HG02852 (cell line): Measurements from ENCODE around the gene FLRT1.

ENCODE experiments used
- ATAC-seq: cut with Tn5 transposase; IDR thresholded peaks from one replicate; pipeline ENCODE4 v1.9.1; 2021; ENCODE audit warnings: mild to moderate bottlenecking, moderate library complexity; ENCODE audit not compliant: unreplicated experiment

FLRT1 gene

DNA sequence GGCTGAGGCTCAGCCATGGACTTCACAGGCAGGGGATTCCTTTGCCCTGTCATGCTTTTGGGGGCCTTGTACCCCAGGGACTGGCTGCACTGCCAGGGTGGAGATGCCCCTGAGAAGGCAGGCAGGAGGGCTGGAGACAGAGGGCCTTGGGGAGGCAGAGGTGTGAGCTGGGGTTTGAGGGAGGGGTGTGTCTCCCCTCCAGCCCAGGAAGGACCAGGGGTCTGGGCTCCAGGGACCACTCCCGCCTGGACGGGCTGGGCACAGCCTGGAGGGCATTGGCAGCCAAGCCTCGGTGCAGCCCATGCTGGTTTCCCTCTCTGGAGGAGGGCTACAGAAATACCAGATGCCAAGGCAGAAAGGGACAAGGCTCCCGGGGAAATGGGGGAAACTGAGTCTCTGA lies 30.0 kb upstream of the FLRT1 start:
- no peak for ATAC-seq

DNA sequence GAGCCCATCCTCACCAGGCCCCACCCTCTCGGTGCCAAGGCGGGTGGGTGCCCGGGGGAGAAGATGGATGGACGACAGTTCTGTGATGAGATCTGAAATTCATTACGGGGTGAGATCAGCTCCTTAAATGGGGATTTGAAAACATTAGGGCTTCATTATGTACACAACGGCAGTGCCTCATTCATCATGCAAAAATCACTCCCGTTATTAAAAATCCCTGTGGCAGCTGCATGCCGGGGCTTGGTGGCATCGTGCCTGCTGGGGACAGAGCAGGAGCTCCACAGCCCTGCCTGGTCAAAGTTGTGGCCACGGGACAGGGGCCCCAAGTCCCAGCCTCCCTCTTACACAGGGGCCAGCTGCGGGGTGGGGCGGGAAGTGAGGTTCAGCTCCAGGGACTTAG lies 29.3 kb upstream of the FLRT1 start:
- ATAC-seq, result no peak

- ATAC-seq, result no peak
Observed at GRCh38 chr11:64007160-64007628, 28.5 kb upstream of the FLRT1 start.

DNA sequence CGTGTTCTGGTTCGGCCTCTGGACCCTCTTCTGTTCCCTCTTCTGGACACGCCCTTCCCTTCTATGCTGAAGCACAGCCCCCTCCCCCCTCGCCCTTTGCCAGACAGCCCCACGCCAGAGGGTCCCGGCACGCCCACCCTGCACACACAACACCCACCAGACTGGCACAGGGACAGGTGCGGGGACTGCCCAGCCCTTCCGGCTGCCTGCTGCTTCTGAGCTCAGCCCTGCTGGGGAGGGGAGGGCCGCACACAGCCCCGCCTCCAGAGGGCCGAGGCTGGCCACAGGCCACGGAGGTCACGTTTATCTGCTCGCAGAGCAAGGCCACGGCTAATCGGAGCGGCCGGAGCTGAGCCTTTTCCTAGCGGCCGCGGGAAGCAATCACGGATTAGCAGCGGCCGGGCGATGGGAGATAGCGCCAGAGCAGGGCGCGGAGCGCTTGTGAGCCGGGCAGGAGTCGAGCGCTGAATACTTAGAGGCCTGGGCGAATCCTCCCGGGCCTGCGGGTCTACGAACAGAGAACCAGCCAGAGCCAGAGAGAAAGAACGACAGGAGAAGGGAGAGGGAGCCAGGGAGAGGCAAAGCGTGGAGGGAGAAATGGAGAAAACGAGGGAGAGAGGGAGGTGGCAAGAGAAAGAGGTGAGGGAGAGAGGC lies 28.0 kb upstream of the FLRT1 start:
- no peak for ATAC-seq

- no peak for ATAC-seq
Observed at GRCh38 chr11:64008283-64008913, 27.3 kb upstream of the FLRT1 start.

DNA sequence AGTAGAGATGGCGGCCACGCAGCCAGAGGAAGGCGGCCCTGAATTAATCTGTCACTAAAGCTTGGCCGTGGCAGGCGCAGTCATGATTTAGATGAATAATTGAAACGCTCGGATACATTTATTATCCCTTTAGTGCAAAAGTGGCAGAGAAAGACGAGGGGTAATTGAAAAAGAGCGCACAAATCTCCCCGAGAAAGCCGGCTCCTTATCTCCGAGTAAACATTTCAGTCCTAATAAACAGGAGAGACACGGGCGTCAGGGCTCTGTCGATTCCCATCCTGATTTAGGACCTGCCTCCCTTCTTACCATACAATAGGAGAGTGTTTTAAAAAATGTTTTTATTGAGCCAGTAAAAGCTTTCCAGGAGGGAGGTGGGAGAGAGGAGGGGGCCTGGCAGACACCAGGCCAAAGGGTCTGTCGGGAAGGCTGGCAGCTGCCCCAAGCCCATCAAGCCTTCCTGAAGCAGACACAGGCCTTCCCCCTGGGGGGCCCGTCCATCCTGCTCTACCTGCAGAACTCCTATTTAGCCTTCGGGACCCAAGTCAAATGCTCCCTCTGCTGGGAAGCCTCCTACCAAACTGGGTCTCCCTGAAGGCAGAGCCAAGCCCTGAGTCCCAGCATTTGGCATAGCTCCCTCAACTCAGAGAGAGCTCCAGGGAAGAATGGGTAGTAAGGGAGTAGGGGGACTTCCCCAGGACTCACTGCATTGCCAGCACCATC lies 26.7 kb upstream of the FLRT1 start:
- no peak for ATAC-seq

DNA sequence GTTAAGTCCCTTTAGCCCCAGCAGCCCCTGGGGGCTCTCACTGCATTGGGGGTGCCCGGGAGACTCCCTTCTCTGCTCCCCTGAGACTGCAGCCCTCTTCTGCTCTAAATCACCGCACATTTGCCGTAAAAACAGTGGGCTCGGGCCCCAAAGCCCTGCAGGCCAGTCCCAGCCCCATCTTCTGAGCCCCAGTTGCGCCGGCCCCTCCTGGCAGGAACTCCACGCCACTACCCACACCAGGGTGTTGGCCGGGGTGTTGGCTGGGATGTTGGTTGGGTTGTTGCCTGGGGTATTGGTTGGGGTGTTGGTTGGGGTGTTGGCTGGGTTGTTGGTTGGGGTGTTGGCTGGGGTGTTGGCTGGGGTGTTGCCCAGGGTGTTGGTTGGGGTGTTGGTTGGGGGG lies 26.0 kb upstream of the FLRT1 start:
- ATAC-seq, result no peak

DNA sequence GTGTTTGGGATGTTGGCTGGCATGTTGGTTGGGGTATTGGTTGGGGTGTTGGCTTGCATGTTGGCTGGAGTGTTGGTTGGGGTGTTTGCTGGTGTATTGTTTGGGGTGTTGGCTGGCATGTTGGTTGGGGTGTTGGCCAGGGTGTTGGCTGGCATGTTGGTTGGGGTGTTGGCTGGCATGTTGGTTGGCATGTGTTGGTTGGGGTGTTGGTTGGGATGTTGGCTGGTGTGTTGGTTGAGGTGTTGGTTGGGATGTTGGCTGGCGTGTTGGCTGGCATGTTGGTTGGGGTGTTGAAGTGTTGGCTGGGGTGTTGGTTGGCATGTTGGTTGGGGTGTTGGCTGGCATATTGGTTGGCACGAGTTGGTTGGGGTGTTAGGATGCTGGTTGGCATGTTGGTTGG lies 24.9 kb upstream of the FLRT1 start:
- ATAC-seq, result no peak

DNA sequence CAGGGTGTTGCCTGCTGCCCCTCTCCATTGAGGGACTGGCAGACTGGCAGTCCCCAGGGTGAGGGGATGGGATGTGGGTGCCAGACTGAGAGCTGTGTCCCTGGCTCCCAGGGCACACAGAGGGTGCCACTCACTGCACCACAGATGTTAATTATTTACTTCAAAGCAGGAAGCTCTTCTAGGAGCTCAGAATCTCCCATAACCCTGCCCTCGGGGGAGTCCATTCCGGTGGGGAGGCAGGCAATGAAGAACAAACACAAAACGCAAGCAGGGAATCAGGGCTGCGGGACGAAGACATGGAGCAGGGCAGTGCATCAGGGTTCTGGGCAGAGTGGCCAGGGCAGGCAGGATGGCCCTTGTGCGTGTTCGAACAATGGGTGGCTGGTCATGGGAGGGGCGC lies 24.4 kb upstream of the FLRT1 start:
- no peak for ATAC-seq

DNA sequence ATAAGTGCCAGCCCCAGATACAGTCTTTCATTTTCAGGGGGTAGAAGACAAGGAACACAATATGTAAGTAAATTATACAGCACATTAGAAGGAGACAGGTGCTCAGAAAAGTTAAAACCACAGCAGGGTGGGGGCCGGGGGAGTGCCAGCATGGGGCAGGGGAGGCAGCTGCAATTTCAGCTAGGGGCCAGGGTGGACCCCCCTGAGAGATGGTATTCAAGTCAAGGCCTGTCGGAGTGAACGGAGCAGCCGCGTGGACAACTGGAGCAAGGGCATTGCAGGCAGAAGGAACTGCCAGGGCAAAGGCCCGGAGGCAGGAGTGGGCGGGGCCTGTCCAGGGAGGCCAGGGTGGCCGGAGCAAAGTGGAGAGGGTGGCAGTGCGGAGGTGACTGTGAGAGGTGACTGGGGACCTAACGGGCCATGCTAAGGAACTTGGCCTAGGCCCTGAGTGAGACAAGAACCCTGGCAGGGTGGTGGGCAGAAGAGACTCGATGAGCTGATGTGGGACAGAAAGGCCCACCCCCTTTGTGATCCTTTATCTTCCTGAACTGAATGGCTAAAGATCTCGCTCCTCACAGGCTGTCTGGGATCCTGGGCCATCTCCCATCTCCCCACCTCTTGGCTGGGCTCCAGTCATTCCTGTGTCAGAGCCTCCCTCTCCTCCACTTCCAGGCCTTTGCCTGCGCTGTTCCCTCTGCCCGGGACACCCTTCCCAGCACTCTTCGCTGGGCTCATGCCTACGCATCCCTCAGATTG lies 22.4 kb upstream of the FLRT1 start:
- ATAC-seq, result no peak

GRCh38 chr11:64014356-64014755 lies 21.4 kb upstream of the FLRT1 start:
- ATAC-seq, result no peak

GRCh38 chr11:64015510-64015909 lies 20.2 kb upstream of the FLRT1 start:
- no peak for ATAC-seq

DNA sequence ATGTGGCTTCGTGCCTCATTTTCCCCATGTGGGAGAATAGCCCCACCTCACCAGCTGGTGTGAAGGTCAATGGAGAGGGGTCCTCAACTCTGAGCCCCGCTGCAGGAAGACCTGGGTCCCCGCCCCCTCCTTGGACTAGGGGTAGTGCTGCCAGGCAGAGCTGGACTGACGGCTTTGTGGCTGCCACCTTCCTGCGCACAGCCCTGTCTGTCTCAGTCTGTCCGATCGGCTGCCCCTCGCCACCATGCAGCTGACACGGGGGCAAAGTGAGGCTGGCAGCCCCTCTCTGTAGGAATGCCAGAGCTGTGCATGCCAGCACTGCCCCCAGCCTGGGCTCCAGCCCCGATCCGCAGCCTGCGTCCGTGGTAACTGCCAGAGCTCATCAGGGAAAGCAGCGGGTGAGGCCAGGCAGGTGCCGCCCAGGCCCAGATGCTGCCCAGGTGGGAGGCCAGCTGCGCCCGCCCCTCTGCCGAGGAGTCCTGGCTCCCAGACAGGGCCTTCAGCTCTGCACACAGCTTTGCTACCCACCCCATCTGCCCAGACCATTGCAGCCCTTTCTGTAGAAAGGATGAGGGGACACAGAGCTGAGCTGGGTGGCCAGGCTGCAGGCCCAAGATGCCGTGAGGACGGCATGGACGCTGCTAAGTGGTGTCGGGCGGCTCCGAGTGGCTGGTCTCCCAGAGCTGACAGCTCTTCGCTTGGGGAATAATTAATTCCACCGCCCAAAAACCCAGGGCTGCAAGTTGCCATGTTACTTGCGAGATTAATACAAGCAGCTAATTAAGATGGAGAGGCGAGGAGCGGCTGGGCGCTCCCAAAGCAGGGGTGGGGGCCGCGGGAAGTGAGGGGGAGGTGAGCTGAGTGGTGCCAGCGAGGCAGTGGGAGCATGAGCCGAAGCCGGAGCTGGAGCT lies 19.5 kb upstream of the FLRT1 start:
- ATAC-seq, result no peak

- no peak for ATAC-seq
Observed at GRCh38 chr11:64017945-64018224, 17.8 kb upstream of the FLRT1 start.

DNA sequence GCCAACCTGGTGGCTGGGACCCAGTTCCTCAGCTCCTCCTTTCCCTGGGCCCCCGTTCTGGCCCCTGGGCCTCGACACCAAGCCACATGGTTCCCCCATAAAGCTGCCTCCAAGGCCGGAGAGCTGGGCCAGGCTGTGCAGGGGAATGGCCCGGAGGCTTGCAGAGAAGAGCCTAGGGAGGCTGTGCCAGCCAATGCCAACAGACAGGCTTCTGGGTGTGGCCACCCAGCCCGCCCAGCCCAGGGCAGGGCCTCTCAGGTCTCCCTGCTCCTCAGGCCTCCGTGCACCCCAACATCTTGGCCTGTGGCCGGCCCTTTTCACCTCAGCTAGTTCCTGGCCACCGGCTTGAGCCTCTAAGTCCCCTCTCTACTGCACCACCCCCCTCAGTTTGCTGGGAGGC lies 17.4 kb upstream of the FLRT1 start:
- ATAC-seq, result no peak

DNA sequence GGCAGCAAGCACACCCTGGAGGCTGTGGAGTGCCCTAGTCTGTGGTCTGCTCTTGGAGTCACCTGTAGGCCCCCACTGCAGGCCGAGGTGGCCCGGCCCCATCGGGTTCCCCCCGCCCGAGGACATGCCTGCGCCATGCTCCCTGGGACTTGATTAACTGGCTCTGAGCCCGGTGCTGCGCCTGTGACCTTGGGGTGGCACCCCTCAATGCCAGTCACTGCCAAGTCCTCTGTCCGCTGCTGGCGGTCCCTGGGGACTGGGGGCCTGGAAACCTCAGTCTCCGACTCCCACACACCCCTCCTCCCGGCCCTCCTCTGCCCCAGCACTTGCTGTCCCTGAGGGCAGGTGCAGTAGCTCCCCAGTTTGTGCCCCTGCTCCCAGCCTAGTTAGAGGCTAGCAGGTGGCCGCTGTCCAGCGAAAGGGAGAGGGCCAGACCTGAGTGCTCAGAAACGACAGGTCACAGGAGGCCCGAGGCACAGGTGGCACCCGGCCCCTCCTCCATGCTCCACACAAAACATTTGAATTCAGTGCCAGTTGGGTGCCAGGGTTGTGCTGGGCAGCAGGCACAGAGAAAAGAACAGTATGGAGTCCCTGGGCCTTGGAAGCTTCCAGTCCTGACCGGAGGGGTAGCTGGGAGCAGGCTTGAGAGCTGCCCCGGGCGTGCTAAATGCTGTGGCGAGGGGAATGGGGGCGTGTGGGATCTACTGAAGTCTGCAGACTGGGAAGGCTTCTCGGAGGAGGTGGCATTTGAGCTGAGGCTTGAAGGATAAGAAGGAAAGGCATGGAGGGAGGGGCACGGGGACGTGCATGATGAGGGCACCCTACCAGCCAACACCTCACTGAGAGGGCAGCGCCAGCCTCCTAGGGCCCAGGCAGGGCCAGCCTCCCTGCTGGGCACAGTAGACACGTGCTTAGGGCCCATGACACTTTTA lies 16.4 kb upstream of the FLRT1 start:
- ATAC-seq, result no peak

DNA sequence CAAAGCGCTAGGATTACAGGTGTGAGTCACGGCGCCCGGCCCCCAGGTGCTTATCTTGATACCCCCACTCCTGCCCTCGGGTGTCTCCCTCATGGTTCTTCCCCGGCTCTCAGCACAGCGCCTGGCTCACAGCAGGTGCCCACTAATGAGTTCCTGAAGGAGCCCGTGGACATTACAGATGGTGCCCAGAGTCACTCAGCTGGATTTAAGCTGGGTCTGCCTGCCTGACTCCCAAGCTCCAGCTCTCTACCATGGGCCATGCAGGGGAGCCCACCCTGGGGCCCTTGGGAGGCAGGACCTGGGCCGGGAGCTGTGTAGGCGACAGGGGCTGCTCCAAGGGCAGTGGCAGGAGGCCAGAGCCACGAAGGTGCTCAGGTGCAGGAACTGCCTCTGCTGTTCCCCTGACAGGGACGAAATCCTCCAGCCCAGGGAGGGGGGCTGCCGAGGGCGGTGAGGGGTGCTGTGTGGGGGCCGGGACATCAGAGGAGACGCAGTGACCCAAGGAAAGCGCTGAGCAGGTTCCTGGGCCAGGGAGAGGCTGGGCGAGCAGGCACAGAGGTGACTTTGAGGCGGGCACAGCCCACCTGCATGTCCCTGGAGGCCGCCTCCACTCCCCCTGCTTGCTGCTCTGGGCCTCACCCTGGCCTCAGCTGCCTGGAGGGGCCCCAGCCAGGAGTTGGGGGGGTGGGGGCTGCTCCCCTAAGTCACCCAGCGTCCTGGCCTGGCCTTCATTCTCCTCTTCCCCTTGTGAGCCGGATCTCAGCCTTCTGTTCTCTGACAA lies 14.6 kb upstream of the FLRT1 start:
- no peak for ATAC-seq

DNA sequence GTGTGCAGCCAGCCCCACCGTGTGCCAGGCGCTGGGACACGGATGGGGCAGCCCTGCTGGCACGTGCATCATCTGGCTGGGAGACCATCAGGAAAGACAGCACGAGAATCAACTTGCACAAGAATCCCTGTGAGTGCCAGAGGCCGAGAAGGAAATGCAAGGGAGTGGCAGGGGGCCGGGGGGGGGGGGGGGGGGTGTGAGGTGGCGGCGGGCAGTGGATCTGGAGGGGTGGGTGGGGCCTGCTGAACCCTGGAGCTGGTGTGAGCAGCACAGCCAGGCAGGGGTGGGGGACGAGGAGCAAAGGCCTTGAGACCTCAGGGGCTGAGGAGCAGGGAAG lies 14.0 kb upstream of the FLRT1 start:
- no peak for ATAC-seq
